ENCODE data around the gene EFNA5.

EFNA5 gene

GRCh38 chr5:107533910-107534876 lies 136.5 kb downstream of the EFNA5 start:
- in situ Hi-C loops (cut with MboI; ENCODE audit: low pct_unique_long_range_greater_than_20kb, low sequenced_read_pairs, unreplicated experiment), result no loop called here
- DNase-seq (ENCODE audit: low spot score), result no peak
- TF ChIP-seq CTCF (IDR thresholded peaks at IDR 0.05; ENCODE audit: extremely low read depth, insufficient read depth, missing control alignments), result no peak

GRCh38 chr5:107532916-107533315 lies 137.8 kb downstream of the EFNA5 start:
- in situ Hi-C loops (cut with MboI; ENCODE audit: low pct_unique_long_range_greater_than_20kb, low sequenced_read_pairs, unreplicated experiment), result no loop called here
- DNase-seq (ENCODE audit: low spot score), result no peak
- no peak for TF ChIP-seq CTCF (IDR thresholded peaks at IDR 0.05; ENCODE audit: extremely low read depth, insufficient read depth, missing control alignments)

GRCh38 chr5:107532169-107532878 lies 138.4 kb downstream of the EFNA5 start:
- DNase-seq (ENCODE audit: low spot score), result no peak
- in situ Hi-C loops (cut with MboI; ENCODE audit: low pct_unique_long_range_greater_than_20kb, low sequenced_read_pairs, unreplicated experiment), result no loop called here
- TF ChIP-seq CTCF (IDR thresholded peaks at IDR 0.05; ENCODE audit: extremely low read depth, insufficient read depth, missing control alignments), result no peak

- TF ChIP-seq CTCF (IDR thresholded peaks at IDR 0.05; ENCODE audit: extremely low read depth, insufficient read depth, missing control alignments), result no peak
- DNase-seq (ENCODE audit: low spot score), result no peak
- in situ Hi-C loops (cut with MboI; ENCODE audit: low pct_unique_long_range_greater_than_20kb, low sequenced_read_pairs, unreplicated experiment), result no loop called here
Measured at GRCh38 chr5:107531308-107531707, 139.4 kb downstream of the EFNA5 start.

GRCh38 chr5:107529618-107530017 lies 141.1 kb downstream of the EFNA5 start:
- no peak for DNase-seq (ENCODE audit: low spot score)
- in situ Hi-C loops (cut with MboI; ENCODE audit: low pct_unique_long_range_greater_than_20kb, low sequenced_read_pairs, unreplicated experiment), result no loop called here
- TF ChIP-seq CTCF (IDR thresholded peaks at IDR 0.05; ENCODE audit: extremely low read depth, insufficient read depth, missing control alignments), result no peak

- no peak for DNase-seq (ENCODE audit: low spot score)
- TF ChIP-seq CTCF (IDR thresholded peaks at IDR 0.05; ENCODE audit: extremely low read depth, insufficient read depth, missing control alignments), result no peak
- in situ Hi-C loops (cut with MboI; ENCODE audit: low pct_unique_long_range_greater_than_20kb, low sequenced_read_pairs, unreplicated experiment), result no loop called here
Measured at GRCh38 chr5:107526270-107526937, 144.3 kb downstream of the EFNA5 start.
